SU-DHL-6 (cell line): ENCODE data around the gene NCR2.

Experiments
- H2AFZ ChIP-seq: fragments of 200-600 bp; sonication (generic); 2 replicates; pipeline ENCODE4 v1.6.1; 2014; ENCODE audit warnings: low read depth, mild to moderate bottlenecking, moderate library complexity, mixed read lengths, antibody characterized with exemption, low read length; ENCODE audit not compliant: severe bottlenecking
- H3F3A ChIP-seq: fragments of 200-600 bp; shearing (Covaris generic); 2 replicates; pipeline ENCODE4 v1.6.0; 2016; ENCODE audit warnings: antibody characterized with exemption, mild to moderate bottlenecking; ENCODE audit not compliant: insufficient read depth
- H3K27ac ChIP-seq: fragments of 200-600 bp; sonication (generic); 2 replicates; pipeline ENCODE4 v1.5.1; 2016; ENCODE audit warnings: low read depth, mild to moderate bottlenecking, low read length, moderate library complexity, mixed read lengths
- H3K27me3 ChIP-seq: fragments of 200-600 bp; sonication (generic), shearing (Covaris generic); 2 replicates; pipeline ENCODE4 v1.6.0; 2014; ENCODE audit warnings: mild to moderate bottlenecking, low read length
- H3K36me3 ChIP-seq: fragments of 200-600 bp; sonication (generic); 2 replicates; pipeline ENCODE4 v1.6.1; 2014; ENCODE audit warnings: mild to moderate bottlenecking, low read length, mixed read lengths
- H3K4me2 ChIP-seq: fragments of 300-600, 200-600 bp; shearing (Covaris generic), sonication (generic); 2 replicates; pipeline ENCODE4 v1.6.0; 2014; ENCODE audit warnings: low read length, low read depth, mild to moderate bottlenecking; ENCODE audit not compliant: poor library complexity, severe bottlenecking
- H3K4me3 ChIP-seq: fragments of 200-600 bp; sonication (generic); 2 replicates; pipeline ENCODE4 v1.5.1; 2014; ENCODE audit warnings: antibody characterized with exemption, low read length, mild to moderate bottlenecking, mixed read lengths; ENCODE audit not compliant: insufficient read depth, poor library complexity, severe bottlenecking
- H3K79me2 ChIP-seq: fragments of 200-600 bp; sonication (generic); 2 replicates; pipeline ENCODE4 v1.6.1; 2014; ENCODE audit warnings: mild to moderate bottlenecking, low read length, moderate library complexity; ENCODE audit not compliant: insufficient read depth
- H3K9ac ChIP-seq: fragments of 200-600 bp; sonication (generic); 2 replicates; pipeline ENCODE4 v1.7.0; 2014; ENCODE audit warnings: mild to moderate bottlenecking, low read length
- H3K9me2 ChIP-seq: fragments of 200-600 bp; sonication (generic); replicated peaks from 2 replicates; pipeline ENCODE4 v1.6.1; 2014; ENCODE audit warnings: low read length; ENCODE audit not compliant: insufficient read depth
- H3K9me3 ChIP-seq: fragments of 200-600 bp; sonication (generic); 2 replicates; pipeline ENCODE4 v1.6.1; 2014; ENCODE audit warnings: low read length, mixed read lengths; ENCODE audit not compliant: insufficient read depth
- H4K20me1 ChIP-seq: fragments of 200-600 bp; sonication (generic); 2 replicates; pipeline ENCODE4 v1.6.1; 2014; ENCODE audit warnings: low read depth, mild to moderate bottlenecking, antibody characterized with exemption, low read length, moderate library complexity, mixed read lengths
- CTCF ChIP-seq: fragments of 200-600 bp; sonication (generic); IDR thresholded peaks from one replicate; pipeline ENCODE4 v1.5.1; 2017; ENCODE audit warnings: antibody characterized with exemption, mild to moderate bottlenecking, low read length, moderate library complexity; ENCODE audit not compliant: insufficient read depth, poor library complexity, severe bottlenecking
- EZH2phosphoT487 ChIP-seq: fragments of 200-600 bp; sonication (generic), shearing (Covaris generic); conservative IDR thresholded peaks from 2 replicates; pipeline ENCODE4 v1.6.1; 2018; ENCODE audit warnings: mild to moderate bottlenecking, antibody characterized with exemption, low read length, moderate library complexity, mixed read lengths

NCR2 gene

GRCh38 chr6:41345901-41346300 lies 10.5 kb downstream of the NCR2 start:
- H4K20me1 ChIP-seq: no peaks in the 10 kb centered on the region
- no peak overlapping the region for H3K4me2 ChIP-seq
- no peaks in the 10 kb centered on the region for H3K9me2 ChIP-seq
- no peak overlapping the region for H3K27ac ChIP-seq
- H3F3A ChIP-seq: peaks cover 3% of the 10 kb centered on the region; the same call in 1 of the 2 replicates
- H3K9ac ChIP-seq: no peak overlapping the region
- peaks cover 8% of the 10 kb centered on the region; the same call in 1 of the 2 replicates for H3K36me3 ChIP-seq
- TF ChIP-seq EZH2phosphoT487 (no peak), CTCF (no peak)
- H2AFZ ChIP-seq: no peak overlapping the region
- no peaks in the 10 kb centered on the region for H3K79me2 ChIP-seq
- H3K9me3 ChIP-seq: peaks cover 9% of the 10 kb centered on the region; the same call in 1 of the 2 replicates
- H3K4me3 ChIP-seq: no peak overlapping the region
- H3K27me3 ChIP-seq: no peaks in the 10 kb centered on the region

GRCh38 chr6:41346441-41346840 lies 11.0 kb downstream of the NCR2 start:
- Histone ChIP-seq H3K27me3 (no peaks in the 10 kb centered on the region), H3K9me3 (peaks cover 9% of the 10 kb centered on the region; the same call in 1 of the 2 replicates), H3K9me2 (no peaks in the 10 kb centered on the region), H2AFZ (no peak overlapping the region), H3K9ac (no peak overlapping the region), H4K20me1 (no peaks in the 10 kb centered on the region), H3K4me2 (no peak overlapping the region), H3F3A (peaks cover 3% of the 10 kb centered on the region; the same call in 1 of the 2 replicates), H3K4me3 (no peak overlapping the region), H3K27ac (no peak overlapping the region), H3K79me2 (no peaks in the 10 kb centered on the region), H3K36me3 (peaks cover 8% of the 10 kb centered on the region; the same call in 1 of the 2 replicates)
- TF ChIP-seq EZH2phosphoT487: no peak
- no peak for TF ChIP-seq CTCF

- H2AFZ ChIP-seq: no peak overlapping the region
- no peaks in the 10 kb centered on the region for H3K27me3 ChIP-seq
Observed at GRCh38 chr6:41347378-41348050, 12.1 kb downstream of the NCR2 start.

More at GRCh38 chr6:41347378-41348050, 12.1 kb downstream of the NCR2 start:
- Histone ChIP-seq H4K20me1 (no peaks in the 10 kb centered on the region), H3K27ac (no peak overlapping the region), H3F3A (peaks cover 3% of the 10 kb centered on the region; the same call in 1 of the 2 replicates), H3K4me3 (no peak overlapping the region), H3K9ac (no peak overlapping the region), H3K4me2 (no peak overlapping the region), H3K79me2 (no peaks in the 10 kb centered on the region), H3K36me3 (peaks cover 8% of the 10 kb centered on the region; the same call in 1 of the 2 replicates), H3K9me2 (no peaks in the 10 kb centered on the region), H3K9me3 (peaks cover 9% of the 10 kb centered on the region; the same call in 1 of the 2 replicates)
- TF ChIP-seq EZH2phosphoT487: no peak
- no peak for TF ChIP-seq CTCF
